Measurements from ENCODE around the gene MAML3. TPM values are rescaled to one million over a fixed set of nuclear protein-coding genes. Genes with fewer than 3 reads are reported as not detected.

The MAML3 gene
- total RNA-seq, 1 donor from 2014 or later = 21.8 TPM

DNA sequence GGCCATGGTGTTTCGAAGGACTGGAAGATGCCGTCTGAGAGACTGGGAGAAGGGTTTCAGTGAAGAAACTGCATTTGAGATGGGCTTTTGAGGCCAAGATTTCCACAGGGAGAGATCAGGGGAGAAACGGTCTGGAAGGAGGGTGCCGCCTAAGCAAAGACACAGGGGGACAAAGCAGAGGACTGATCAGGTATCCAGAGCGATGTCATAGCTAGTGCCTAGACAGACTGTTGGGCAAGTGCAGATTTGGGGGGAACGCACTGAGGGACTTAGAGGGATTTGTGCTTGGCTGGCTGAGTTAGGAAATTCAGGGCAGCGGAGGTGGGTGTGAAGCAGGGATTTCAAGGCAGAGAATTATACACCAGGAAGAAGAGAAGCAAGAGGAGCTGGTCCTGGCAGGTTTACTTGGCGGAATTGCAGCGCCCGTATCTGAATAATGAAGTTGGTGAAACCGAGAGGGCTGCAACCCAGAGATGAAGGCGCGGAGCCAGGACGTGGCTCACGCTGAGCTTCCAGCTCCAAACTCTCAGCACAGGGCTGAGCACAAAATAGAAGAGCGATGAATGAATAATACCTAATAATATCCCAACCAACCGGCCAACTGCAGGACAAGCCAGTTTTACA is 106.9 kb downstream of the MAML3 start:
- Mint-ChIP-seq H3K4me1 (ENCODE audit: unreplicated experiment) (peaks cover 70% of the 10 kb centered on the region), H3K36me3 (no peaks in the 10 kb centered on the region), H3K9me3 (no peaks in the 10 kb centered on the region), H3K27me3 (no peaks in the 10 kb centered on the region), H3K27ac (peak overlapping the region; percentile 94), H3K4me3 (peak overlapping the region; percentile 82)
- TF ChIP-seq, protein P1, sequence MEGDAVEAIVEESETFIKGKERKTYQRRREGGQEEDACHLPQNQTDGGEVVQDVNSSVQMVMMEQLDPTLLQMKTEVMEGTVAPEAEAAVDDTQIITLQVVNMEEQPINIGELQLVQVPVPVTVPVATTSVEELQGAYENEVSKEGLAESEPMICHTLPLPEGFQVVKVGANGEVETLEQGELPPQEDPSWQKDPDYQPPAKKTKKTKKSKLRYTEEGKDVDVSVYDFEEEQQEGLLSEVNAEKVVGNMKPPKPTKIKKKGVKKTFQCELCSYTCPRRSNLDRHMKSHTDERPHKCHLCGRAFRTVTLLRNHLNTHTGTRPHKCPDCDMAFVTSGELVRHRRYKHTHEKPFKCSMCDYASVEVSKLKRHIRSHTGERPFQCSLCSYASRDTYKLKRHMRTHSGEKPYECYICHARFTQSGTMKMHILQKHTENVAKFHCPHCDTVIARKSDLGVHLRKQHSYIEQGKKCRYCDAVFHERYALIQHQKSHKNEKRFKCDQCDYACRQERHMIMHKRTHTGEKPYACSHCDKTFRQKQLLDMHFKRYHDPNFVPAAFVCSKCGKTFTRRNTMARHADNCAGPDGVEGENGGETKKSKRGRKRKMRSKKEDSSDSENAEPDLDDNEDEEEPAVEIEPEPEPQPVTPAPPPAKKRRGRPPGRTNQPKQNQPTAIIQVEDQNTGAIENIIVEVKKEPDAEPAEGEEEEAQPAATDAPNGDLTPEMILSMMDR (conservative IDR thresholded peaks at IDR 0.05) = no peak
- no peak for DNase-seq (ENCODE audit: extremely low spot score, unreplicated experiment)

DNA sequence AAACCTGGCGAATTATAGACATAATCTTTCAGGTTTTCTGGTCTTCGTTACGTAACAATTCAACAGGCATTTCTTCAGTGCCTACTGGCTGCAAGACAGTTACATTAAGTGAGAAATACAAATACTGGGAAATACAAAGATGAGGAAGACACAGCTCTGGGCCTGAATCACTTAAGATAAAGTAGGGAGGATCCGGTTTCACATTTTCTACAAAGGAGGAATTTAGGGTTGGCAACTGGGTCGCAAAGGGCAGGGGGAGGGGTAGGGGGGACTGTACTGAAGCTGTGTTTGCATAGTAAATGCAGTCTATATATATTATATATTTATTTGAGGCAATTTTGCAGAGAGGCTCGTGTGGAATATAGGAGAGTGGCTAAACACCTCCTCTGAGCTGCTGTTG is 107.4 kb downstream of the MAML3 start:
- TF ChIP-seq, protein P1 (conservative IDR thresholded peaks at IDR 0.05) = no peak
- no peak for DNase-seq (ENCODE audit: extremely low spot score, unreplicated experiment)
- Mint-ChIP-seq H3K9me3 (no peaks in the 10 kb centered on the region), H3K36me3 (no peaks in the 10 kb centered on the region), H3K27ac (peak overlapping the region; percentile 94), H3K4me1 (ENCODE audit: unreplicated experiment) (peaks cover 70% of the 10 kb centered on the region), H3K4me3 (peak overlapping the region; percentile 82), H3K27me3 (no peaks in the 10 kb centered on the region)

DNA sequence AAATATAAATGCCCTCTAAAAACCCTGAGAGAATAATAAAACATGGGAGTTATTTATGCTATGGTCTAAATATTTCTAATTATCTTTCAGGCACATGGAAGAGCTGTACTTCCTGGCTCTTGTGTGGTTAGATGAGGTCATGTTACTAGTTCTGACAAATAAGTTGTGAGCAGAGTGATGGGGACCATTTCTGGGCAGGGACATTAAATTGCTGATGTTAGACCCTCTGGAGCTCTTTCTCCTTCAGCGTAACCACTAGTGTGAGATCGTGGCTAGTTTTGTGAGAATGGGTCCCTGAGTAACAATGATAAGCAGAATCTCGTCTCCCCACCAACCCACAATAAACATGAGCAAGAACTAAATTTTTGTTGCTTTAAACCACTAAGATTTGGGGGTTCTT is 108.0 kb downstream of the MAML3 start:
- H3K27ac Mint-ChIP-seq = peak overlapping the region; percentile 94
- peaks cover 2% of the 10 kb centered on the region for H3K36me3 Mint-ChIP-seq
- peak overlapping the region; percentile 37 for H3K4me3 Mint-ChIP-seq
- H3K27me3 Mint-ChIP-seq = no peaks in the 10 kb centered on the region
- no peak for DNase-seq (ENCODE audit: extremely low spot score, unreplicated experiment)
- peaks cover 70% of the 10 kb centered on the region for H3K4me1 Mint-ChIP-seq (ENCODE audit: unreplicated experiment)
- no peaks in the 10 kb centered on the region for H3K9me3 Mint-ChIP-seq
- TF ChIP-seq, protein P1 (conservative IDR thresholded peaks at IDR 0.05) = no peak

DNA sequence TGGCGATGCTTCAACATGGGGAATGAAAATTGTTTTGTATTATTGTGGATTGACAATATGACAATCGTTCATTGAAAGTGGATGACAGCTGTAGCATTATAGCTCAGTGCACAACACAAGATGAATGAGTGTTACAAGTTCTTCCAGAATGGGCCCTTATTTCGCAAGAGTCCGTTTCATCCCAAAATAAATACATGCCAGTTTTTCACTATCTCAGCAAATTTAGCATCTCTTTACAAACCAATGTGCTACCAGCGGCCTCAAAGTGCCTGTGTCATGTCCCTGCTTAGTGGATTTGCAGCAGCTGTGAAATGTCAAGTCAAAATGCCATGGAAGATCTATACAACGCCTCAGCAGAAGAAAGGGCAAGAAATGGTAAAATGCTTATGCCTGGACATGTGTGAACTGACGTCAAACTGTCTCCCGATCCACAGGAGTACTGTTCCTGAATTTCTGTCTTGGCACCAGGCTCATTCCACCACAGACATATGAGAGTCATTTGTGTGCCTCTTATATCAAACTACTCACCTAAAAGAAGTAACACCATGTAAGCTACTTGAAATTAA is 109.6 kb downstream of the MAML3 start:
- H3K4me1 Mint-ChIP-seq (ENCODE audit: unreplicated experiment) = peaks cover 60% of the 10 kb centered on the region
- DNase-seq (ENCODE audit: extremely low spot score, unreplicated experiment) = no peak
- H3K4me3 Mint-ChIP-seq = peak overlapping the region; percentile 35
- peak overlapping the region; percentile 75 for H3K27ac Mint-ChIP-seq
- peaks cover 4% of the 10 kb centered on the region for H3K36me3 Mint-ChIP-seq
- TF ChIP-seq, protein P1 (conservative IDR thresholded peaks at IDR 0.05) = no peak
- no peaks in the 10 kb centered on the region for H3K27me3 Mint-ChIP-seq
- no peaks in the 10 kb centered on the region for H3K9me3 Mint-ChIP-seq

DNA sequence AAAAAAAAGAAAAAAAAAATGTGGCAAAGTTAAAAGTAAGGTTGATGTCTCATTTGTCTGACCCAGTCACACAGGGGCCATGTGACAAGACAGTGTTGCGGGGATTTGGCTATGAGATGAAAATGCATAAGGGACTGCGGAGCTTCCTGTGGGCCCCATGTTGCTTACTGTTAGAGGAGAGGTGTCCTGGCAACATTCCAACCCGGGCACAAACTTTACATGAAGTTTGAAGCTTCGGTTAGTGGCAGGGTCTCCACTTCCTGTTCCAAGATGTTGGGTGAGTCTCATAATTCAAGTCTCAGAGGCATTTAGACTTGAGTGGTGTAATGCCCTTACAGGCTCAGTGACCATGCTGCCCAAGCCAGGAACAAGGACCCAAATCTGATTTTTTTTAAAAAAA is 111.3 kb downstream of the MAML3 start:
- Mint-ChIP-seq H3K36me3 (peaks cover 4% of the 10 kb centered on the region), H3K9me3 (no peaks in the 10 kb centered on the region), H3K4me3 (no peak overlapping the region), H3K27ac (no peak overlapping the region), H3K27me3 (no peaks in the 10 kb centered on the region), H3K4me1 (ENCODE audit: unreplicated experiment) (peaks cover 51% of the 10 kb centered on the region)
- TF ChIP-seq, protein P1 (conservative IDR thresholded peaks at IDR 0.05) = no peak
- DNase-seq (ENCODE audit: extremely low spot score, unreplicated experiment) = no peak
